Embryonic facial prominence (tissue), 1 donor: ENCODE results near the gene HEBP1.

Experiments
- DNase-seq: peaks from one replicate; pipeline ENCODE4 v3.0.0-alpha.2; 2016; ENCODE audit errors: extremely low spot score

HEBP1 gene

GRCh38 chr12:13023811-13024530, 23.9 kb upstream of the HEBP1 start:
- no peak for DNase-seq

- no peak for DNase-seq
Measured at GRCh38 chr12:13022851-13023271, 22.8 kb upstream of the HEBP1 start.

GRCh38 chr12:13011098-13011497, 11.0 kb upstream of the HEBP1 start:
- DNase-seq = no peak

GRCh38 chr12:13008741-13009380, 8.8 kb upstream of the HEBP1 start:
- no peak for DNase-seq

GRCh38 chr12:13007496-13008233, 7.6 kb upstream of the HEBP1 start:
- no peak for DNase-seq

GRCh38 chr12:13005649-13006048, 5.6 kb upstream of the HEBP1 start:
- DNase-seq = no peak

- no peak for DNase-seq
Measured at GRCh38 chr12:13004986-13005385, 4.9 kb upstream of the HEBP1 start.

GRCh38 chr12:13004361-13004760, 4.3 kb upstream of the HEBP1 start:
- no peak for DNase-seq

GRCh38 chr12:13002301-13003097, 2.4 kb upstream of the HEBP1 start:
- DNase-seq = no peak

- DNase-seq = no peak
Measured at GRCh38 chr12:13001775-13002040, 1.6 kb upstream of the HEBP1 start.

GRCh38 chr12:13000925-13001774, 1.1 kb upstream of the HEBP1 start:
- DNase-seq = no peak

- DNase-seq = no peak
Measured at GRCh38 chr12:13000616-13000924, 505 bp upstream of the HEBP1 start.

GRCh38 chr12:12999271-12999958, 650 bp downstream of the HEBP1 start:
- DNase-seq = no peak

- DNase-seq = no peak
Measured at GRCh38 chr12:12998248-12998647, 1.8 kb downstream of the HEBP1 start.

- no peak for DNase-seq
Measured at GRCh38 chr12:12997734-12998133, 2.3 kb downstream of the HEBP1 start.

- DNase-seq = no peak
Measured at GRCh38 chr12:12997156-12997555, 2.9 kb downstream of the HEBP1 start.

GRCh38 chr12:12996209-12996608, 3.9 kb downstream of the HEBP1 start:
- DNase-seq = no peak

- DNase-seq = no peak
Measured at GRCh38 chr12:12995088-12995487, 5.0 kb downstream of the HEBP1 start.

- no peak for DNase-seq
Measured at GRCh38 chr12:12993367-12993766, 6.7 kb downstream of the HEBP1 start.

GRCh38 chr12:12992418-12993130, 7.5 kb downstream of the HEBP1 start:
- DNase-seq = no peak
